Urothelium cell line (cell line): ENCODE measurements around the gene IL1RN.

ENCODE experiments used
- DNase-seq: peaks from one replicate; pipeline ENCODE4 v3.0.0; 2011; ENCODE audit warnings: low spot score, mixed read lengths
- FAIRE-seq: peaks from 2 replicates; lab custom pipeline; 2011; peaks lifted over from hg19 to GRCh38; lab: Jason Lieb, UNC

The IL1RN gene

GRCh38 chr2:113124984-113125855, 2.2 kb upstream of the IL1RN start:
- DNase-seq (no peak), FAIRE-seq (no peak)

GRCh38 chr2:113127646-113128570, 510 bp downstream of the IL1RN start:
- FAIRE-seq, result no peak
- no peak for DNase-seq

DNA sequence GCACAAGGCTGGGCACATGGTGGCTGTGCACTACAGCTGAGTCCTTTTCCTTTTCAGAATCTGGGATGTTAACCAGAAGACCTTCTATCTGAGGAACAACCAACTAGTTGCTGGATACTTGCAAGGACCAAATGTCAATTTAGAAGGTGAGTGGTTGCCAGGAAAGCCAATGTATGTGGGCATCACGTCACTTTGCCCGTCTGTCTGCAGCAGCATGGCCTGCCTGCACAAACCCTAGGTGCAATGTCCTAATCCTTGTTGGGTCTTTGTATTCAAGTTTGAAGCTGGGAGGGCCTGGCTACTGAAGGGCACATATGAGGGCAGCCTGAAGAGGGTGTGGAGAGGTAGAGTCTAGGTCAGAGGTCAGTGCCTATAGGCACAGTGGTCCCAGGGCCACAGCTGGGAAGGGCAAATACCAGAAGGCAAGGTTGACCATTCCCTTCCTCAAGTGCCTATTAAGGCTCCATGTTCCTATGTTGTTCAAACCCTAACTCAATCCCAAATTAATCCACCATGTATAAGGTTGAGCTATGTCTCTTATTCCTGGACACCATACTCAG, 2.2 kb downstream of the IL1RN start:
- no peak for DNase-seq
- FAIRE-seq, result peak; percentile 68

DNA sequence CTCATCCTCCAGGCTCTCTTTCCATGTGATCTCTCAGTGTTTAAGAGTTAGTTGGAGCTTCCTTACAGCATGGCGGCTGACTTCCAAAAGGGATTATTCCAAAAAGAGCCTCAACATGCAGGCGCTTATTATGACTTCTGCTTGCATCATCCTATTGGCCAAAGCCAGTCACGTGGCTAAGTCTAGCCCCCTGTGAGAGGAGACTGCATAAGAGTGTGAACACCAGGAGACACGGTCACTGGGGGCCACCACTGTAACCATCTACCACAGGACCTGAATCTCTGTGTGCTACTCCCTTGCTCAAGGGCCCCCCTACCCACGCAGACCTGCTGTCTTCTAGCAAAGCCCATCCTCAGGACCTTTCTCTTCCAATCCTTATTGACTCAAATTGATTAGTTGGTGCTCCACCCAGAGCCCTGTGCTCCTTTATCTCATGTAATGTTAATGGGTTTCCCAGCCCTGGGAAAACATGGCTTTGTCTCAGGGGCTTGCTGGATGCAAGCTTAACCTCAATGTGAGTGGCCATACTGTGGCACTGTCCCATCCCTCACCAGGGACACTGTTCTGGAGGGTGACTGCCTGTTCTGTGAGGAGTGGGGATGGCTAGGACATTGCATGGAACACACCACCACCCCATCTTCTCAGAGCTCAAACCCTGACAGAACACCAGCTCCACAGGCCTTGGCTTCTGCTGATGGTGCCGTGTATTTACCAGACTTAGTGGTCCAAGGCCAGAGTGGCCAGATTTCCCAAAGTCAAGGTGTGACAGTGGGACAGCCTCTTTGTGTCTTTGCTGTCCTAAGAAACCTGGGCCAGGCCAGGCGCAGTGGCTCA, 4.2 kb downstream of the IL1RN start:
- FAIRE-seq (peak; percentile 82), DNase-seq (no peak)

DNA sequence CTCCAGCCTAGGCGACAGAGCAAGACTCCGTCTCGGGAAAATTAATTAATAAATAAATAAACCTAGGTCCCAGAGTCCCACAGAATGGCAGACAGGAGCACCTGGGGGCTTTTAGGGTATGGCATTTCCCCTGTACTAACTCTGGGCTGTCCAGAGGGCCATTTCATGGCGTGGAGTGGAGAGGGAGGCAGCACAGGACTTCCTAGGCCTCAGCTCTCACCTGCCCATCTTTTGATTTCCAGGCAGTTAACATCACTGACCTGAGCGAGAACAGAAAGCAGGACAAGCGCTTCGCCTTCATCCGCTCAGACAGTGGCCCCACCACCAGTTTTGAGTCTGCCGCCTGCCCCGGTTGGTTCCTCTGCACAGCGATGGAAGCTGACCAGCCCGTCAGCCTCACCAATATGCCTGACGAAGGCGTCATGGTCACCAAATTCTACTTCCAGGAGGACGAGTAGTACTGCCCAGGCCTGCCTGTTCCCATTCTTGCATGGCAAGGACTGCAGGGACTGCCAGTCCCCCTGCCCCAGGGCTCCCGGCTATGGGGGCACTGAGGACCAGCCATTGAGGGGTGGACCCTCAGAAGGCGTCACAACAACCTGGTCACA, 5.1 kb downstream of the IL1RN start:
- DNase-seq (no peak), FAIRE-seq (no peak)

DNA sequence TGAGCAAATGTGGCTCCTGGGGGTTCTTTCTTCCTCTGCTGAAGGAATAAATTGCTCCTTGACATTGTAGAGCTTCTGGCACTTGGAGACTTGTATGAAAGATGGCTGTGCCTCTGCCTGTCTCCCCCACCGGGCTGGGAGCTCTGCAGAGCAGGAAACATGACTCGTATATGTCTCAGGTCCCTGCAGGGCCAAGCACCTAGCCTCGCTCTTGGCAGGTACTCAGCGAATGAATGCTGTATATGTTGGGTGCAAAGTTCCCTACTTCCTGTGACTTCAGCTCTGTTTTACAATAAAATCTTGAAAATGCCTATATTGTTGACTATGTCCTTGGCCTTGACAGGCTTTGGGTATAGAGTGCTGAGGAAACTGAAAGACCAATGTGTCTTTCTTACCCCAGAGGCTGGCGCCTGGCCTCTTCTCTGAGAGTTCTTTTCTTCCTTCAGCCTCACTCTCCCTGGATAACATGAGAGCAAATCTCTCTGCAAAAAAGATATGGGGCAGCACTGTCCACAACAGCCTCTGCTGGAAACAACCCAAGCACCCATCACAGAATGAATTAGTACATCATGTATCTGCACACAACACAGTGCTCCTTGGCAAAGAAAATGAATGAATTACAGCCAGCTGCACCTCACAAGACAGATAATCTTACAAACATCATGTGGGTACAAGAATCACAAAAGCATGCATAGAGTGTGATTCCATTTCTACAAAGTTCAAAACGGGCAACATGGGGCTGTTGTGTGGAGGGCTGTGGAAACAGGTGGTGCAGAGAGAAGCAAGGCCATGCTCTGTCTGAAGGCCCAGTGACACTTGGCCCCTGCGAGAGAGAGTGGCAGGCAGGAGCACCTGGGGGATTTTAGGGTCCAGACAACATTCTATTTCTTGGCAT, 6.6 kb downstream of the IL1RN start:
- FAIRE-seq (no peak), DNase-seq (no peak)

DNA sequence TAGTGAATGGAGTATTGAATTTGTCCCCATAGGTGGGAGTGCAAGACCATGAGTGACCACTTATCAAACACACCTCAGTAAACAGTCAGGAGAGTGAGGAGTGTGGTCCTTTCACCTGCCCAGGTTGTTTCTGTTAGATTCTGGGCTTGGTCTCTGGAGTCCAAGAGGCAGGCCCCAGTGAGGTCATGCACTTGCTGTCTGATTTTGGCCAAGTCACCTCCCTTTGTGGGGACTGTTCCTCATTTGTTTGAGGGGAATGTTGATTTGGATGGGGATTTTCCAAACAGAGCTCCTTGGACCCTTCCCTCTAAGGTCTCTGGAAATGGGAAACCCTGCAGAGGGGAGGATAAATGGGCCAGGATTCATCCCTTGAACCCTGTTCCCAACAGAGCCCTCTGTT, 7.3 kb downstream of the IL1RN start:
- DNase-seq (no peak), FAIRE-seq (no peak)

- FAIRE-seq, result no peak
- DNase-seq, result no peak
These were observed 7.9 kb downstream of the IL1RN start for GRCh38 chr2:113135317-113135716.

DNA sequence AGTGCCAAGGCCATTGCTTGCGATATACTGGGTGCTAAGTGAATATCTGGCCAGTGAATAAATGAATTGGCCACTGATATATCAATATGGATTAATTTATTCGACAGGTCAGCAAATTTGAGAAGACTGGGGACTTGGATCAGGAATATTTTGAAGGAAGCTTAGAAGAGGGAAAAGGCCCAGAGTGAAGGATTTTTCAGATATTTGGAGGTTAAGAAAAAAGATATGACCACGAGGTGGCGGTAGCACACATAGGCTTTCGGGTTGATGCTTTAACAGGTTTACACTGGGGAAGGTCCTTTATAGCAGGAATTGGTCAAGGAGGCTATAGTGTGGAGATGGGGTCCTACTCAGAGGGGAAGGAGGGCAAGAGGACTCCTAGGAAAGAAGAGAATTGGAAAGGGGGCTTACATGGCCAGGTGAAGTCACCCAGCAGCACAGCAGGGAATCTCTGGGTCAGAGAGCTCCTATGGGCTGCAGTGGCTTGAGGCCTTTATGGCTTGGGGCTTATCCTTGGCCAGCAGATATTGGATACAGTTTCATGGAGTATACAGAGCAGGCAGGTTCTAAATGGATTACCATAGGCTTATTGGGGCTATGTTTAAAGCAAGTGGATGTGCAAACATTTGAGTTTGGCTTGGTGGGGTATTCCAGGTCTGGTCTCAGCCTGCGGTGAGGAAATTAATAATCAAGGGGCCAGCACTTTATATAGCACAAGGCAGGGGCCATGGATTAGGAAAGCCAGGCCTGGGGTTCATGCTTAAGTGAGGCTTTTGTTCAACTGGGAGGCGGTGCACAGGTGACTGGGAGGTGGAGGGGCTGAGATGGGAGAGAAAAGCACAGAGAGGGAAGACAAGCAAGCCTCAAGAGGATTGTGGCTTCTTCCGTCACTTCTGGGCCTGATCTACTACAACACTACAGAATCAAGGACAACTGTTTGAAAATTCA, 9.7 kb downstream of the IL1RN start:
- peak; percentile 63 for DNase-seq
- FAIRE-seq, result no peak

DNA sequence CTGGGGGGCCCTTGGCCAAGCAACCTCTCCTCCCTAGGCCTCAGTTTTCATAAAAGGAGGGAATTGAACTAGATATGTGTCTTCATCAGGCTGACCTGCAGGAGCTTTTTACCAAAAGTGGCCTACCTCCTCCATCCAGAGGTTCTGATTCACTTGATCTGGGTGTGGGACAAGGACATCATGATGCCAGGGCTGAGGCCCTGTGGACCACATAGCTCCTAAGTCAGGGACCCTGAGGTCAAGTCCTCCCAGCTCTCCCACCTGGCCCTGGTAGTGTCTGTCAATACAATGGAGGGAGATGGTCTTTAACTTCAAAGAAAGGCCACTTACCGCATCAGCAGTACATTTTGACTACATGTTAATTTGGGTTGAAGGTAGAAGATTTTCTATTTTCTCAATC, 10.4 kb downstream of the IL1RN start:
- FAIRE-seq (no peak), DNase-seq (no peak)

GRCh38 chr2:113138428-113139322, 11.3 kb downstream of the IL1RN start:
- DNase-seq, result peak; percentile 79
- peak; percentile 82 for FAIRE-seq

- DNase-seq (no peak), FAIRE-seq (peak; percentile 66)
These were observed 14.1 kb downstream of the IL1RN start for GRCh38 chr2:113141451-113141850.

- DNase-seq (no peak), FAIRE-seq (no peak)
These were observed 14.9 kb downstream of the IL1RN start for GRCh38 chr2:113142290-113142689.

- DNase-seq, result no peak
- no peak for FAIRE-seq
These were observed 16.9 kb downstream of the IL1RN start for GRCh38 chr2:113144259-113144658.

- FAIRE-seq (no peak), DNase-seq (no peak)
These were observed 21.5 kb downstream of the IL1RN start for GRCh38 chr2:113148606-113149552.
